Mucosa of stomach (tissue), 1 donor: ENCODE results near the gene USP7.
"Not testable (repeated sequence)": the region's sequence is repeated elsewhere in the genome, so short reads cannot be mapped to it uniquely, and the experiment has no call there.

Experiments
- H3K27me3 ChIP-seq: one replicate; pipeline ENCODE4 v1.7.0; 2013; ENCODE audit warnings: mild to moderate bottlenecking, low read length; ENCODE audit not compliant: control insufficient read depth, insufficient read depth
- H3K36me3 ChIP-seq: one replicate; pipeline ENCODE4 v1.7.0; 2013; ENCODE audit warnings: low read length; ENCODE audit not compliant: control insufficient read depth, insufficient read depth
- H3K4me1 ChIP-seq: one replicate; pipeline ENCODE4 v1.7.0; 2013; ENCODE audit warnings: mild to moderate bottlenecking, low read length; ENCODE audit not compliant: control insufficient read depth, insufficient read depth
- H3K4me3 ChIP-seq: one replicate; pipeline ENCODE4 v1.7.0; 2013; ENCODE audit warnings: low read length
- H3K9ac ChIP-seq: one replicate; pipeline ENCODE4 v1.7.0; 2013; ENCODE audit warnings: mild to moderate bottlenecking, low read length, moderate library complexity
- H3K9me3 ChIP-seq: one replicate; pipeline ENCODE4 v1.7.0; 2013; ENCODE audit warnings: mild to moderate bottlenecking, low read length, moderate library complexity; ENCODE audit not compliant: control insufficient read depth
- donor health status: Pancreatic carcinoma.

The USP7 gene

DNA sequence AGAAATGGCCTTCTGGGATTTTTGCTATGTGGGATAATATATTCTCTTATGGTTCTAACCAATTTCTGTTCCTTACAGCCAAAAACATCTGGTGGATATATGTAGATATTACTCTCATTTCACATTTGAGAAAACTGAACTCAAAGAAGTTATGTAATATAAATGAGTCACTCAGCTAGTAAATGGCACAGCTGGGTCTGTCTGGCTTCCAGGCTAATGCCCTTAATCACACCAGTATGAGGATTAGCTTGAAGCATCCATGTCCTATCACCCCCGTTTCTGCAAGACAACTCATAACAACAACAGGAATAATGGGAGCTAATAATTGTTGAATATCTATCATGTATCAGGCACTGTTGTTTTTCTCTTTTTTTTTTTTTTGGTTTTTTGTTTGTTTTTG, 34.4 kb upstream of the USP7 start:
- no peak overlapping the region for H3K4me3 ChIP-seq
- H3K9ac ChIP-seq: no peak overlapping the region
- H3K9me3 ChIP-seq: no peaks in the 10 kb centered on the region
- no peaks in the 10 kb centered on the region for H3K27me3 ChIP-seq
- H3K4me1 ChIP-seq: peaks cover 13% of the 10 kb centered on the region
- H3K36me3 ChIP-seq: no peaks in the 10 kb centered on the region

DNA sequence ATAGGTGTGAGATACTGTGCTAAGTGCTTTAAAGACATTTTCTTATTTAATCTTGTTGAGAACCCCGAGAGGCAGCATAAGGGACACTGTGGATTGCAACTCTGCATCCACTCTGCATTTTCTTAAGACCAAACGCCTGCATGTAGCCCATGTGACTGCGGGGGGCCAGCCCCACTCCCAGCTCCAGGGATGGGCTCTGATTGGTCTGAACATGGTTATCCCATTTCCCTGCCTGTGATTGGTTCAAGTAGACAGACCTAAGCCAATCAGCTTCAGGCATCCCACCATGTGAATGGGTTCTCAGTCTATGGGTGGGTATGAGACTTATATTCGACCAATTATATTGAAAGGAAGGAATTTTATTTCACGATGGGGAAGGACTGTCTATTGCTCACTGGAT, 33.2 kb upstream of the USP7 start:
- Histone ChIP-seq H3K9me3 (no peaks in the 10 kb centered on the region), H3K9ac (no peak overlapping the region), H3K4me1 (peaks cover 2% of the 10 kb centered on the region), H3K27me3 (no peaks in the 10 kb centered on the region), H3K36me3 (no peaks in the 10 kb centered on the region), H3K4me3 (no peak overlapping the region)

DNA sequence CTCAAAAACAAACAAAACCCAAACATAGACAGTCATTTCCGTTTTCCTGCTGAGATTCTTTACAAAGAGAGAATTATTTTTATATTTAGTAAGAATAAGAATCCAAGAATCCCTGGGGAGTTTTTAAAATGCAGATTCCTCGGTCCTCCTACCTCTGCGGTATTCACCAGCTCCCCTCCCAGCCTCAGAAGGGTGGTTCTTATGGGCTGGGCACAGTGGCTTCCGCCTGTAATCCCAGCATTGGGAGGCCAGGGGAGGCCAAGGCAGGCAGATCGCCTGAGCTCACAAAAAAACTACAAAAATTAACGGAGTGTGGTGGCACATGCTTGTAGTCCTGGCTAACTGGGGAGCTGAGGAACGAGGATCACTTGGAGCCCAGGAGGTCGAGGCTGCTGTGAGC, 26.7 kb upstream of the USP7 start:
- H3K4me3 ChIP-seq: no peak overlapping the region
- peaks cover 43% of the 10 kb centered on the region for H3K4me1 ChIP-seq
- no peaks in the 10 kb centered on the region for H3K27me3 ChIP-seq
- no peaks in the 10 kb centered on the region for H3K36me3 ChIP-seq
- no peak overlapping the region for H3K9ac ChIP-seq
- no peaks in the 10 kb centered on the region for H3K9me3 ChIP-seq

DNA sequence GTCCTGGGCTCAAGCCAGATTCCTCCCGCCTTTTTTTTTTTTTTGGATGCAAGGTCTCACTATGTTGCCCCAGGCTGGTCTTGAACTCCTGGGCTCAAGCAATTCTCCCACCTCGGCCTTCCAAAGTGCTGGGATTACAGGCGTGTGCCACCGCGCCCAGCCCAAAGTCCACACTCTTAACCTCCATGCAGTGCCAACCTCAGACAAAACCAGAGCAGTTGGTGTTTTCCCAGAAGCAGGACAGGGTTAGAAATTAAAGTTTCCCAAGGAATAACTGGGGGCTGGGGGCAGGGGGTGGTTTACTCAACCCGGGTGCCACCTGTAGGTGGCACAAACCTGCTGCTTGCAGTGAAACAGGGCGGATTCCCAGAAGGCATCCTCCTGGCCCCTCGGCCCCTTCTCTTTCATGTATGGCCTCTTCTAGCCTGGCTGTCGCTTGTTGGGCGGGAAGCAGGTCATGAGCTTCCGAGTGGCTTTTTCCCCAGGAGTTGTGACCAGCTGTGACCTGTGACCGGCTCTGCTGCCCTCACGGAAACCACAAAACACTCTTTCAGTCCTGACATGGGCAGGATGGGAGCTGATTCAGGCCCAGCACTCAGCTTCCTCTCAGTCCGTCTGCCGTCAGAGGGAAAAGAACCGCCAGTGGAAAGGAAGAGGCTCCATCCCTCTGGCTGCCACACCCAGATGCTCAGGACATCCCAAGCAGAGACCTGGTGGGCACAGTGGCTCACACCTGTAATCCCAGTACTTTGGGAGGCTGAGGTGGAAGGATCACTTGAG, 25.6 kb upstream of the USP7 start:
- no peaks in the 10 kb centered on the region for H3K36me3 ChIP-seq
- peaks cover 43% of the 10 kb centered on the region for H3K4me1 ChIP-seq
- H3K9me3 ChIP-seq: no peaks in the 10 kb centered on the region
- no peak overlapping the region for H3K9ac ChIP-seq
- no peaks in the 10 kb centered on the region for H3K27me3 ChIP-seq
- H3K4me3 ChIP-seq: no peak overlapping the region

GRCh38 chr16:8986818-8987191, 23.1 kb upstream of the USP7 start:
- peaks cover 41% of the 10 kb centered on the region for H3K4me1 ChIP-seq
- no peaks in the 10 kb centered on the region for H3K36me3 ChIP-seq
- no peak overlapping the region for H3K4me3 ChIP-seq
- H3K27me3 ChIP-seq: no peaks in the 10 kb centered on the region
- no peaks in the 10 kb centered on the region for H3K9me3 ChIP-seq
- no peak overlapping the region for H3K9ac ChIP-seq

GRCh38 chr16:8986111-8986510, 22.4 kb upstream of the USP7 start:
- H3K4me3 ChIP-seq: no peak overlapping the region
- H3K9ac ChIP-seq: no peak overlapping the region
- no peaks in the 10 kb centered on the region for H3K36me3 ChIP-seq
- H3K9me3 ChIP-seq: no peaks in the 10 kb centered on the region
- H3K27me3 ChIP-seq: no peaks in the 10 kb centered on the region
- H3K4me1 ChIP-seq: peaks cover 37% of the 10 kb centered on the region

- H3K9ac ChIP-seq: no peak overlapping the region
- no peaks in the 10 kb centered on the region for H3K9me3 ChIP-seq
- H3K4me3 ChIP-seq: no peak overlapping the region
- peaks cover 19% of the 10 kb centered on the region for H3K4me1 ChIP-seq
- H3K36me3 ChIP-seq: no peaks in the 10 kb centered on the region
- no peaks in the 10 kb centered on the region for H3K27me3 ChIP-seq
Measured at GRCh38 chr16:8982816-8983215, 19.1 kb upstream of the USP7 start.

- H3K9ac ChIP-seq, H3K9me3 ChIP-seq, H3K27me3 ChIP-seq, H3K36me3 ChIP-seq, H3K4me3 ChIP-seq: not testable (repeated sequence)
- peaks cover 10% of the 10 kb centered on the region for H3K4me1 ChIP-seq
Measured at GRCh38 chr16:8981901-8982300, 18.2 kb upstream of the USP7 start.

GRCh38 chr16:8976189-8976588, 12.5 kb upstream of the USP7 start:
- not testable (repeated sequence) for H3K4me1 ChIP-seq, H3K36me3 ChIP-seq, H3K9ac ChIP-seq, H3K27me3 ChIP-seq, H3K4me3 ChIP-seq, H3K9me3 ChIP-seq

DNA sequence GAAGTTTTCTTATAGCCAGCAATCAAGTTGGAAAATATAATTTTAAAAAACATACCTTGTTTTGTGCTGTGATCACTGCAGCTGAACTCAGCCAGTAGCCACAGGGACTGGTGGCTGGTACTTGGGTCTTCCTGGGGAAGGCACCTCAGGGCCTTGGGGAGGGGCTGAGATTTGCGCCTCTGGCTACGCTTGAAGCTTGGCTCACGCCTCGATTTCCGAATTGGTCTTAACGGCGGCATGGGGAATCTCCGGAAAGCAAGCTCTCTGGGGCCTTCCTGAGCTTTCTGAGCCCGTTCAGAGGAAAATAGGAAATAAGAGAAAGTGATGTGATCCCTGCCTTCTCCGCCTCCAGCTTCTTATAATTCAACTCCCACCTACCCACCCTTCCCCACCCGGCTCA, 11.3 kb upstream of the USP7 start:
- Histone ChIP-seq H3K9me3 (no peaks in the 10 kb centered on the region), H3K27me3 (no peaks in the 10 kb centered on the region), H3K9ac (no peak overlapping the region), H3K36me3 (no peaks in the 10 kb centered on the region), H3K4me1 (no peaks in the 10 kb centered on the region), H3K4me3 (no peak overlapping the region)

- no peaks in the 10 kb centered on the region for H3K36me3 ChIP-seq
- no peak overlapping the region for H3K4me3 ChIP-seq
- H3K9ac ChIP-seq: no peak overlapping the region
- H3K27me3 ChIP-seq: no peaks in the 10 kb centered on the region
- no peaks in the 10 kb centered on the region for H3K9me3 ChIP-seq
- H3K4me1 ChIP-seq: no peaks in the 10 kb centered on the region
Measured at GRCh38 chr16:8972843-8973586, 9.3 kb upstream of the USP7 start.

- no peaks in the 10 kb centered on the region for H3K9me3 ChIP-seq
- no peaks in the 10 kb centered on the region for H3K27me3 ChIP-seq
- H3K36me3 ChIP-seq: no peaks in the 10 kb centered on the region
- H3K4me1 ChIP-seq: peaks cover 3% of the 10 kb centered on the region
- H3K4me3 ChIP-seq: no peak overlapping the region
- H3K9ac ChIP-seq: no peak overlapping the region
Measured at GRCh38 chr16:8971416-8971815, 7.7 kb upstream of the USP7 start.
